ENCODE measurements around the gene KCNK1. TPM values are rescaled to one million over a fixed set of nuclear protein-coding genes. Genes with fewer than 3 reads are reported as not detected.

Gene KCNK1
- 36.3 and 39.1 TPM in 2 replicates for total RNA-seq (2014; rRNA removed; shearing (Covaris generic); ENCODE audit: low replicate concordance)

GRCh38 chr1:233613252-233614172 lies at the start of gene KCNK1:
KCNK1 (plus strand) TSS chr1:233614106; CDS start chr1:233614172, 66 bp downstream.
- peak; percentile 93 for DNase-seq (ENCODE audit: low read depth)
- in situ Hi-C loops (cut with HindIII; ENCODE audit: low pct_unique_long_range_greater_than_20kb, low sequenced_read_pairs) = no loop called here

- no peak for DNase-seq (ENCODE audit: low read depth)
- in situ Hi-C loops (cut with HindIII; ENCODE audit: low pct_unique_long_range_greater_than_20kb, low sequenced_read_pairs) = no loop called here
These were observed 48.6 kb upstream of the KCNK1 start for GRCh38 chr1:233565313-233565712.

GRCh38 chr1:233566886-233567285 lies 47.0 kb upstream of the KCNK1 start:
- in situ Hi-C loops (cut with HindIII; ENCODE audit: low pct_unique_long_range_greater_than_20kb, low sequenced_read_pairs) = no loop called here
- DNase-seq (ENCODE audit: low read depth) = no peak

- DNase-seq (ENCODE audit: low read depth) = no peak
- in situ Hi-C loops (cut with HindIII; ENCODE audit: low pct_unique_long_range_greater_than_20kb, low sequenced_read_pairs) = no loop called here
These were observed 44.3 kb upstream of the KCNK1 start for GRCh38 chr1:233569636-233570035.

- DNase-seq (ENCODE audit: low read depth) = no peak
- in situ Hi-C loops (cut with HindIII; ENCODE audit: low pct_unique_long_range_greater_than_20kb, low sequenced_read_pairs) = no loop called here
These were observed 43.7 kb upstream of the KCNK1 start for GRCh38 chr1:233570216-233570615.

GRCh38 chr1:233570706-233571105 lies 43.2 kb upstream of the KCNK1 start:
- DNase-seq (ENCODE audit: low read depth) = no peak

GRCh38 chr1:233572896-233573295 lies 41.0 kb upstream of the KCNK1 start:
- in situ Hi-C loops (cut with HindIII; ENCODE audit: low pct_unique_long_range_greater_than_20kb, low sequenced_read_pairs) = no loop called here
- no peak for DNase-seq (ENCODE audit: low read depth)

More at GRCh38 chr1:233570706-233571105, 43.2 kb upstream of the KCNK1 start:
- in situ Hi-C loops (cut with HindIII; ENCODE audit: low pct_unique_long_range_greater_than_20kb, low sequenced_read_pairs) = no loop called here

- in situ Hi-C loops (cut with HindIII; ENCODE audit: low pct_unique_long_range_greater_than_20kb, low sequenced_read_pairs) = no loop called here
- no peak for DNase-seq (ENCODE audit: low read depth)
These were observed 38.5 kb upstream of the KCNK1 start for GRCh38 chr1:233575450-233575849.

GRCh38 chr1:233582439-233582838 lies 31.5 kb upstream of the KCNK1 start:
- DNase-seq (ENCODE audit: low read depth) = no peak
- in situ Hi-C loops (cut with HindIII; ENCODE audit: low pct_unique_long_range_greater_than_20kb, low sequenced_read_pairs) = no loop called here

- in situ Hi-C loops (cut with HindIII; ENCODE audit: low pct_unique_long_range_greater_than_20kb, low sequenced_read_pairs) = no loop called here
- no peak for DNase-seq (ENCODE audit: low read depth)
These were observed 29.5 kb upstream of the KCNK1 start for GRCh38 chr1:233584376-233584775.

- in situ Hi-C loops (cut with HindIII; ENCODE audit: low pct_unique_long_range_greater_than_20kb, low sequenced_read_pairs) = no loop called here
- DNase-seq (ENCODE audit: low read depth) = no peak
These were observed 29.0 kb upstream of the KCNK1 start for GRCh38 chr1:233584931-233585330.

GRCh38 chr1:233586301-233586700 lies 27.6 kb upstream of the KCNK1 start:
- in situ Hi-C loops (cut with HindIII; ENCODE audit: low pct_unique_long_range_greater_than_20kb, low sequenced_read_pairs) = no loop called here
- no peak for DNase-seq (ENCODE audit: low read depth)

- DNase-seq (ENCODE audit: low read depth) = no peak
- in situ Hi-C loops (cut with HindIII; ENCODE audit: low pct_unique_long_range_greater_than_20kb, low sequenced_read_pairs) = no loop called here
These were observed 26.7 kb upstream of the KCNK1 start for GRCh38 chr1:233587196-233587595.

GRCh38 chr1:233587958-233588799 lies 25.7 kb upstream of the KCNK1 start:
- in situ Hi-C loops (cut with HindIII; ENCODE audit: low pct_unique_long_range_greater_than_20kb, low sequenced_read_pairs) = no loop called here
- no peak for DNase-seq (ENCODE audit: low read depth)

- in situ Hi-C loops (cut with HindIII; ENCODE audit: low pct_unique_long_range_greater_than_20kb, low sequenced_read_pairs) = no loop called here
- DNase-seq (ENCODE audit: low read depth) = no peak
These were observed 16.4 kb upstream of the KCNK1 start for GRCh38 chr1:233597489-233597901.

- DNase-seq (ENCODE audit: low read depth) = no peak
- in situ Hi-C loops (cut with HindIII; ENCODE audit: low pct_unique_long_range_greater_than_20kb, low sequenced_read_pairs) = no loop called here
These were observed 14.9 kb upstream of the KCNK1 start for GRCh38 chr1:233598891-233599541.

- no peak for DNase-seq (ENCODE audit: low read depth)
- in situ Hi-C loops (cut with HindIII; ENCODE audit: low pct_unique_long_range_greater_than_20kb, low sequenced_read_pairs) = no loop called here
These were observed 14.3 kb upstream of the KCNK1 start for GRCh38 chr1:233599542-233600073.

- in situ Hi-C loops (cut with HindIII; ENCODE audit: low pct_unique_long_range_greater_than_20kb, low sequenced_read_pairs) = no loop called here
- DNase-seq (ENCODE audit: low read depth) = no peak
These were observed 13.4 kb upstream of the KCNK1 start for GRCh38 chr1:233600488-233600887.

Data from Caki2 (cell line).